Measurements from ENCODE around the gene SSC4D.

SSC4D gene

GRCh38 chr7:76342222-76342621, 67.3 kb downstream of the SSC4D start:
- Histone ChIP-seq H3K9ac (0 out of 22 replicates have a peak overlapping the region, but pooled peaks of 1 of the 11 experiments have one; percentile 56), H3K9me3 (replicated peaks in 1 of 11) (no peaks in the 10 kb centered on the region), H3K4me1 (peaks cover 0 to 89% (median 11%) of the 10 kb centered on the region in 10 experiments; a peak in 13 of 20 replicates), H3K27ac (no peak overlapping the region), H4K20me1 (peaks cover 100% of the 10 kb centered on the region in 11 experiments), H3K36me3 (peaks cover 91 to 100% (median 100%) of the 10 kb centered on the region in 11 experiments), H3K4me3 (no peak overlapping the region), H3K4me2 (0 out of 22 replicates have a peak overlapping the region, but pooled peaks of 1 of the 11 experiments have one; percentile 9), H3K27me3 (no peaks in the 10 kb centered on the region)
- no peak for TF ChIP-seq Cebpa-rat (IDR thresholded peaks at IDR 0.05)

- Histone ChIP-seq H3K9me3 (replicated peaks in 1 of 11) (no peaks in the 10 kb centered on the region), H3K4me2 (peak overlapping the region in 4 of 11 experiments; percentile 2 to 42 (median 22); a peak in 6 of 22 replicates), H3K9ac (peak overlapping the region in 1 of 11 experiments; percentile 22; a peak in 3 of 22 replicates), H4K20me1 (peaks cover 100% of the 10 kb centered on the region in 11 experiments), H3K4me3 (no peak overlapping the region), H3K36me3 (peaks cover 91 to 100% (median 100%) of the 10 kb centered on the region in 11 experiments), H3K4me1 (peaks cover 0 to 86% (median 7%) of the 10 kb centered on the region in 10 experiments; a peak in 11 of 20 replicates), H3K27ac (peak overlapping the region in 9 of 11 experiments; percentile 5 to 64 (median 29); a peak in 11 of 22 replicates), H3K27me3 (no peaks in the 10 kb centered on the region)
- no peak for TF ChIP-seq Cebpa-rat (IDR thresholded peaks at IDR 0.05)
Observed at GRCh38 chr7:76340617-76341131, 68.8 kb downstream of the SSC4D start.
